ENCODE measurements around the gene ARMC2. TPM values are rescaled to one million over a fixed set of nuclear protein-coding genes. Genes with fewer than 3 reads are reported as not detected.
"Not testable (repeated sequence)": the region's sequence is repeated elsewhere in the genome, so short reads cannot be mapped to it uniquely, and the experiment has no call there.

Gene ARMC2
- total RNA-seq, 2 experiments from 2014 or later, result 10.3 to 10.9 TPM

- Mint-ChIP-seq H3K27me3 (ENCODE audit: low read depth) (peaks cover 28% of the 10 kb centered on the region), H3K27ac (peak overlapping the region; percentile 54), H3K9me3 (ENCODE audit: insufficient read depth) (peaks cover 3% of the 10 kb centered on the region), H3K36me3 (ENCODE audit: low read depth) (peaks cover 23% of the 10 kb centered on the region), H3K4me1 (ENCODE audit: low read depth) (peaks cover 54% of the 10 kb centered on the region), H3K4me3 (peak overlapping the region; percentile 14)
- DNase-seq (peak; percentile 64), ATAC-seq (peak; percentile 83)
- POLR2A ChIA-PET, result interaction anchor here (0.6 to 3.3 kb wide), 9 partner anchors 11 to 173 kb away, joined by 3 to 12 read pairs (median 4); partner anchors contain the start of genes CEP57L1 and SESN1
- CTCF ChIA-PET, result interaction anchor here (0.6 to 5.8 kb wide), 14 partner anchors 8 to 380 kb away, joined by 3 to 44 read pairs (median 4); no protein-coding TSS in a partner anchor
These were observed 73.5 kb downstream of the ARMC2 start for GRCh38 chr6:108921547-108922361.

- Mint-ChIP-seq H3K27ac (no peak overlapping the region), H3K27me3 (ENCODE audit: low read depth) (peaks cover 21% of the 10 kb centered on the region), H3K9me3 (ENCODE audit: insufficient read depth) (peaks cover 3% of the 10 kb centered on the region), H3K36me3 (ENCODE audit: low read depth) (peaks cover 23% of the 10 kb centered on the region), H3K4me1 (ENCODE audit: low read depth) (peaks cover 54% of the 10 kb centered on the region), H3K4me3 (no peak overlapping the region)
- DNase-seq (no peak), ATAC-seq (no peak)
- ChIA-PET CTCF (interaction anchor here (0.6 to 5.8 kb wide), 10 partner anchors 9 to 381 kb away, joined by 3 to 44 read pairs (median 4); no protein-coding TSS in a partner anchor), POLR2A (interaction anchor here (0.6 to 3.3 kb wide), 6 partner anchors 25 to 172 kb away, joined by 3 to 12 read pairs (median 4); partner anchors contain the start of genes CEP57L1 and SESN1)
These were observed 74.3 kb downstream of the ARMC2 start for GRCh38 chr6:108922499-108922898.

GRCh38 chr6:108927927-108928326, 79.7 kb downstream of the ARMC2 start:
- Mint-ChIP-seq H3K4me3 (no peak overlapping the region), H3K27me3 (ENCODE audit: low read depth) (peaks cover 23% of the 10 kb centered on the region), H3K36me3 (ENCODE audit: low read depth) (peaks cover 21% of the 10 kb centered on the region), H3K27ac (no peak overlapping the region), H3K9me3 (ENCODE audit: insufficient read depth) (peaks cover 3% of the 10 kb centered on the region), H3K4me1 (ENCODE audit: low read depth) (peaks cover 20% of the 10 kb centered on the region)
- ATAC-seq (no peak), DNase-seq (no peak)
- ChIA-PET CTCF (interaction anchor here (0.9 to 2.8 kb wide), 4 partner anchors 12 to 385 kb away, joined by 3 to 12 read pairs (median 5); no protein-coding TSS in a partner anchor), POLR2A (no interaction called here)

- no peak overlapping the region for H3K27ac Mint-ChIP-seq
- ChIA-PET CTCF (interaction anchor here (0.9 to 2.8 kb wide), 3 partner anchors 13 to 386 kb away, joined by 3 to 12 read pairs (median 3); no protein-coding TSS in a partner anchor), POLR2A (no interaction called here)
- peaks cover 20% of the 10 kb centered on the region for H3K36me3 Mint-ChIP-seq (ENCODE audit: low read depth)
- peaks cover 23% of the 10 kb centered on the region for H3K27me3 Mint-ChIP-seq (ENCODE audit: low read depth)
- H3K4me1 Mint-ChIP-seq (ENCODE audit: low read depth), result peaks cover 16% of the 10 kb centered on the region
- ATAC-seq (no peak), DNase-seq (no peak)
- no peak overlapping the region for H3K4me3 Mint-ChIP-seq
- H3K9me3 Mint-ChIP-seq (ENCODE audit: insufficient read depth), result peaks cover 3% of the 10 kb centered on the region
These were observed 80.4 kb downstream of the ARMC2 start for GRCh38 chr6:108928650-108929049.

GRCh38 chr6:108931090-108931489, 82.9 kb downstream of the ARMC2 start:
- H3K4me1 Mint-ChIP-seq (ENCODE audit: low read depth); H3K27ac Mint-ChIP-seq; H3K4me3 Mint-ChIP-seq; DNase-seq; H3K36me3 Mint-ChIP-seq (ENCODE audit: low read depth); ATAC-seq; POLR2A ChIA-PET; H3K9me3 Mint-ChIP-seq (ENCODE audit: insufficient read depth): not testable (repeated sequence)
- peaks cover 17% of the 10 kb centered on the region for H3K27me3 Mint-ChIP-seq (ENCODE audit: low read depth)
- CTCF ChIA-PET, result interaction anchor here (0.6 to 1.5 kb wide), 2 partner anchors 17 to 61 kb away, joined by 3 to 5 read pairs; no protein-coding TSS in a partner anchor

GRCh38 chr6:108937170-108937569, 88.9 kb downstream of the ARMC2 start:
- peaks cover 27% of the 10 kb centered on the region for H3K36me3 Mint-ChIP-seq (ENCODE audit: low read depth)
- no peak for ATAC-seq
- H3K27me3 Mint-ChIP-seq (ENCODE audit: low read depth), result peaks cover 2% of the 10 kb centered on the region
- peaks cover 22% of the 10 kb centered on the region for H3K4me1 Mint-ChIP-seq (ENCODE audit: low read depth)
- POLR2A ChIA-PET, result no interaction called here
- no peak overlapping the region for H3K4me3 Mint-ChIP-seq
- no peak overlapping the region for H3K27ac Mint-ChIP-seq
- CTCF ChIA-PET, result no interaction called here
- H3K9me3 Mint-ChIP-seq (ENCODE audit: insufficient read depth), result peaks cover 8% of the 10 kb centered on the region
- no peak for DNase-seq

- Mint-ChIP-seq H3K27ac (no peak overlapping the region), H3K36me3 (ENCODE audit: low read depth) (peaks cover 27% of the 10 kb centered on the region), H3K4me1 (ENCODE audit: low read depth) (peaks cover 50% of the 10 kb centered on the region), H3K27me3 (ENCODE audit: low read depth) (no peaks in the 10 kb centered on the region), H3K9me3 (ENCODE audit: insufficient read depth) (peaks cover 8% of the 10 kb centered on the region), H3K4me3 (no peak overlapping the region)
- ATAC-seq (no peak), DNase-seq (no peak)
- CTCF ChIA-PET, result interaction anchor here (1.0 to 1.6 kb wide), 4 partner anchors 14 to 151 kb away, joined by 3 to 4 read pairs (median 3); no protein-coding TSS in a partner anchor
- POLR2A ChIA-PET, result no interaction called here
These were observed 92.5 kb downstream of the ARMC2 start for GRCh38 chr6:108940741-108941140.

GRCh38 chr6:108941281-108941680, 93.1 kb downstream of the ARMC2 start:
- Mint-ChIP-seq H3K27me3 (ENCODE audit: low read depth) (no peaks in the 10 kb centered on the region), H3K4me3 (no peak overlapping the region), H3K27ac (no peak overlapping the region), H3K4me1 (ENCODE audit: low read depth) (peaks cover 56% of the 10 kb centered on the region), H3K36me3 (ENCODE audit: low read depth) (peaks cover 27% of the 10 kb centered on the region), H3K9me3 (ENCODE audit: insufficient read depth) (peaks cover 8% of the 10 kb centered on the region)
- ChIA-PET CTCF (interaction anchor here (1.0 to 2.7 kb wide), 8 partner anchors 11 to 150 kb away, joined by 3 to 7 read pairs (median 4); no protein-coding TSS in a partner anchor), POLR2A (no interaction called here)
- DNase-seq (no peak), ATAC-seq (no peak)

GRCh38 chr6:108941859-108942258, 93.6 kb downstream of the ARMC2 start:
- ATAC-seq (no peak), DNase-seq (no peak)
- peaks cover 60% of the 10 kb centered on the region for H3K4me1 Mint-ChIP-seq (ENCODE audit: low read depth)
- ChIA-PET CTCF (interaction anchor here (1.0 to 3.9 kb wide), 8 partner anchors 10 to 400 kb away, joined by 3 to 17 read pairs (median 4); no protein-coding TSS in a partner anchor), POLR2A (interaction anchor here (1.3 to 1.5 kb wide), 2 partner anchors 21 to 153 kb away, joined by 3 to 4 read pairs; partner anchors contain the start of gene SESN1)
- no peaks in the 10 kb centered on the region for H3K27me3 Mint-ChIP-seq (ENCODE audit: low read depth)
- H3K9me3 Mint-ChIP-seq (ENCODE audit: insufficient read depth), result peaks cover 8% of the 10 kb centered on the region
- peaks cover 23% of the 10 kb centered on the region for H3K36me3 Mint-ChIP-seq (ENCODE audit: low read depth)
- no peak overlapping the region for H3K4me3 Mint-ChIP-seq
- no peak overlapping the region for H3K27ac Mint-ChIP-seq

- ATAC-seq (peak; percentile 97), DNase-seq (peak; percentile 81)
- H3K4me3 Mint-ChIP-seq, result peak overlapping the region; percentile 79
- H3K4me1 Mint-ChIP-seq (ENCODE audit: low read depth), result peaks cover 64% of the 10 kb centered on the region
- peak overlapping the region; percentile 93 for H3K27ac Mint-ChIP-seq
- ChIA-PET POLR2A (interaction anchor here (1.0 to 1.5 kb wide), 4 partner anchors 12 to 152 kb away, joined by 3 to 4 read pairs (median 4); partner anchors contain the start of gene SESN1), CTCF (interaction anchor here (1.1 to 3.9 kb wide), 8 partner anchors 16 to 401 kb away, joined by 3 to 17 read pairs (median 5); no protein-coding TSS in a partner anchor)
- no peaks in the 10 kb centered on the region for H3K27me3 Mint-ChIP-seq (ENCODE audit: low read depth)
- H3K9me3 Mint-ChIP-seq (ENCODE audit: insufficient read depth), result peaks cover 8% of the 10 kb centered on the region
- peaks cover 24% of the 10 kb centered on the region for H3K36me3 Mint-ChIP-seq (ENCODE audit: low read depth)
These were observed 94.6 kb downstream of the ARMC2 start for GRCh38 chr6:108942556-108943492.

GRCh38 chr6:108944071-108944470, 95.8 kb downstream of the ARMC2 start:
- ATAC-seq (no peak), DNase-seq (no peak)
- ChIA-PET CTCF (interaction anchor here (0.6 to 3.9 kb wide), 8 partner anchors 17 to 759 kb away, joined by 3 to 17 read pairs (median 3); no protein-coding TSS in a partner anchor), POLR2A (interaction anchor here (0.7 to 1.3 kb wide), 4 partner anchors 15 to 151 kb away, joined by 3 to 4 read pairs (median 3); partner anchors contain the start of genes CEP57L1 and SESN1)
- Mint-ChIP-seq H3K4me3 (no peak overlapping the region), H3K9me3 (ENCODE audit: insufficient read depth) (peaks cover 7% of the 10 kb centered on the region), H3K36me3 (ENCODE audit: low read depth) (peaks cover 24% of the 10 kb centered on the region), H3K4me1 (ENCODE audit: low read depth) (peaks cover 64% of the 10 kb centered on the region), H3K27me3 (ENCODE audit: low read depth) (no peaks in the 10 kb centered on the region), H3K27ac (no peak overlapping the region)

Data from activated CD8-positive, alpha-beta T cell treated with anti-CD3 and anti-CD28 coated beads, Interleukin-2, amount 10 ng/mL, durations not matched to agents 7 days and 5 days (primary cell).